ENCODE data around the gene ABTB2. TPM values are rescaled to one million over a fixed set of nuclear protein-coding genes. Genes with fewer than 3 reads are reported as not detected.

Gene ABTB2
- total and polyA plus RNA-seq, 7 donors, result 4.5 to 24.7 (median 18.5) TPM

- H3K27ac ChIP-seq, result no peak overlapping the region
- TF ChIP-seq CTCF (IDR thresholded peaks at IDR 0.05), result no peak
- peaks cover 19% of the 10 kb centered on the region for H3K4me1 ChIP-seq
- intact Hi-C loops (cut with DNase I), result no loop called here
- ATAC-seq (no peak), DNase-seq (no peak)
- no peaks in the 10 kb centered on the region for H3K36me3 ChIP-seq (ENCODE audit: insufficient read depth in 1 of 2, low read depth in 1 of 2)
- no peaks in the 10 kb centered on the region for H3K27me3 ChIP-seq (ENCODE audit: insufficient read depth in 3 of 3, low read length in 2 of 3)
- H3K9me3 ChIP-seq, result no peaks in the 10 kb centered on the region
- 47 to 50% (median 50%) methylated on average over 2 of the region's 2 CpGs for WGBS, 3 donors
- no peak overlapping the region for H3K4me3 ChIP-seq
Observed at GRCh38 chr11:34292546-34292945, 65.3 kb downstream of the ABTB2 start.

DNA sequence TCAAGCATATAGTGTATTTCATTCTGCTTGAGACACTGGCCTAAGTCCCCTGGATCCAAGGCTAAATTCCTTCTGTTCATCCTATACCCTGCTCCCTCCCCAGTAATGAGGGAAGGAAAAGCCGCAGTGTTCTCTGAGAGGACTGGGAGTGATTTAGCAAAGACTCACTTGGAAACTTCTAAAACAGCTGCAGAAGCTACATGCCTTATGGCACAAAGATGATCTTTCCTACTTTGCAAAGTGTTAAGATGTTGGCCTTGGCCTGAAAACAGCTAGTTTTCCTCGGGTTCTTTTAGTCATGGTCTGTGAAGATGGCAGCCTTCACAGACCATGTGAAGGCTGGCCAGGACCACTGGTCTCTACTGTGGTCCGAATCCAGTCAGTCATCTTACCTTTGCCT, 65.7 kb downstream of the ABTB2 start:
- Histone ChIP-seq H3K4me1 (peaks cover 19% of the 10 kb centered on the region), H3K27ac (no peak overlapping the region), H3K36me3 (ENCODE audit: insufficient read depth in 1 of 2, low read depth in 1 of 2) (no peaks in the 10 kb centered on the region), H3K27me3 (ENCODE audit: insufficient read depth in 3 of 3, low read length in 2 of 3) (no peaks in the 10 kb centered on the region), H3K9me3 (no peaks in the 10 kb centered on the region), H3K4me3 (no peak overlapping the region)
- WGBS, 3 donors, result 51 to 86% (median 59%) methylated on average over 3 of the region's 3 CpGs
- DNase-seq, result no peak
- TF ChIP-seq CTCF (IDR thresholded peaks at IDR 0.05), result no peak
- no peak for ATAC-seq
- intact Hi-C loops (cut with DNase I), result no loop called here

- WGBS, 3 donors, result 0% methylated on average over 1 of the region's 1 CpG
- ATAC-seq (no peak), DNase-seq (no peak)
- intact Hi-C loops (cut with DNase I), result no loop called here
- H3K27ac ChIP-seq, result no peak overlapping the region
- H3K36me3 ChIP-seq (ENCODE audit: insufficient read depth in 1 of 2, low read depth in 1 of 2), result no peaks in the 10 kb centered on the region
- H3K9me3 ChIP-seq, result no peaks in the 10 kb centered on the region
- TF ChIP-seq CTCF (IDR thresholded peaks at IDR 0.05), result no peak
- no peaks in the 10 kb centered on the region for H3K27me3 ChIP-seq (ENCODE audit: insufficient read depth in 3 of 3, low read length in 2 of 3)
- no peak overlapping the region for H3K4me3 ChIP-seq
- peaks cover 19% of the 10 kb centered on the region for H3K4me1 ChIP-seq
Observed at GRCh38 chr11:34290926-34291325, 66.9 kb downstream of the ABTB2 start.

DNA sequence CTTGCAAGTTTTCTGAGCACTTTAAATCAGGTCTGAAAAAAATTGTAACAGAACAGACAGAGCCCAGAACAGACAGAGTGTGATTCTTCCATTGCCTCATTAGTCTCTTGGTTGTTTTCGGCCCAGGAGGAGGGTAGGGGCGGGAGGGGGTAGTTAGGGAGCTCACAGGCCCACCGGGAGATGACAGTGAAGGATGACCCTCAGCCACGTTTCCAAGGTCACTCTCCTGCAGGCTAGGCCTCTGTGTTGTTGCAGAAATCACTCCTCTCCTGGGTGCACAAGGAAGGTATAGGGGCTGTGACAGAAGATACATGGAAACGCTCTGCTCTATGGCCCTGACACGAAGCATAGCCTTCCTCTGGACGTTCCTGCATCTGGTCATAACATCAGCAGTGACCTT, 69.3 kb downstream of the ABTB2 start:
- DNase-seq (no peak), ATAC-seq (no peak)
- 53 to 60% (median 55%) methylated on average over 7 of the region's 7 CpGs for WGBS, 3 donors
- TF ChIP-seq CTCF (IDR thresholded peaks at IDR 0.05), result no peak
- Histone ChIP-seq H3K4me1 (peaks cover 19% of the 10 kb centered on the region), H3K27ac (no peak overlapping the region), H3K27me3 (ENCODE audit: insufficient read depth in 3 of 3, low read length in 2 of 3) (no peaks in the 10 kb centered on the region), H3K4me3 (no peak overlapping the region), H3K36me3 (ENCODE audit: insufficient read depth in 1 of 2, low read depth in 1 of 2) (no peaks in the 10 kb centered on the region), H3K9me3 (no peaks in the 10 kb centered on the region)
- intact Hi-C loops (cut with DNase I), result no loop called here

DNA sequence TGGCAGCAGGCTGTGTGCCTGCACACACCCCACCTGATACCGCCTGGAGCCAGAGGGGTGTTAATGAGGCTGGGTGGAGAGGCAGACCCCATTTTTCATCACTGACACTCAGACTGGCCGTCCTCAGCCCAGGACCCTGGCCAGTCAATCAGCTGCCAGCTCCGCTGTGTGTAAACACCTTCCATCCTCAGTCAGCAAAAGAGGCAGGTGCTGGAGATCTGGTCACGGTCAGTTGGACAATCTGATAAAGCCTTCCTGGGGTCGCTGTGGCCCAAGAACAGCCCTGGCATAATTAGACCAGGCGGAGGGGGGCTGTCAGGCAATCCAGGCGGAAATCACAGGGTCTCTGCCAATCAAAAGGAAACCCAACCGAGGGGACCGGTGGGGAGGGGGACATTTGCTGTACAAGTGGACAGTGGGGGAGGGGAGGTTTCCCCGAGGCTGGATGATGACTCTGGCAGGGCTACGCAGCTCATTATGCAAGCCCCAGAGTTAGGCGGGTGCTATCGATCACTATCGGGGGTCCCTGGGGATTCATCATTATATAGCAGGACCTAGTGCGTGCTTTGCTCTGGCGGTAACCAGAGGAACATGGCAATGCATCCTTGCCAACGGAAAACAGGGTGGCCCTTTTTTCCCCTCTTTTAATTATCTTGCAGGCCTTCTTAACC, 72.9 kb downstream of the ABTB2 start:
- ATAC-seq (no peak), DNase-seq (no peak)
- 78 to 85% (median 80%) methylated on average over 17 of the region's 17 CpGs for WGBS, 3 donors
- peaks cover 9% of the 10 kb centered on the region for H3K4me1 ChIP-seq
- no peak overlapping the region for H3K4me3 ChIP-seq
- no peaks in the 10 kb centered on the region for H3K36me3 ChIP-seq (ENCODE audit: insufficient read depth in 1 of 2, low read depth in 1 of 2)
- intact Hi-C loops (cut with DNase I), result no loop called here
- TF ChIP-seq CTCF (IDR thresholded peaks at IDR 0.05), result no peak
- no peaks in the 10 kb centered on the region for H3K9me3 ChIP-seq
- H3K27ac ChIP-seq, result no peak overlapping the region
- no peaks in the 10 kb centered on the region for H3K27me3 ChIP-seq (ENCODE audit: insufficient read depth in 3 of 3, low read length in 2 of 3)

Data from psoas muscle (tissue), 8 donors.